ENCODE data around the gene NFIX. TPM values are rescaled to one million over a fixed set of nuclear protein-coding genes. Genes with fewer than 3 reads are reported as not detected.

The NFIX gene
- total RNA-seq, 6 experiments from 2014 or later = 20.3 to 40.0 (median 26.7) TPM

DNA sequence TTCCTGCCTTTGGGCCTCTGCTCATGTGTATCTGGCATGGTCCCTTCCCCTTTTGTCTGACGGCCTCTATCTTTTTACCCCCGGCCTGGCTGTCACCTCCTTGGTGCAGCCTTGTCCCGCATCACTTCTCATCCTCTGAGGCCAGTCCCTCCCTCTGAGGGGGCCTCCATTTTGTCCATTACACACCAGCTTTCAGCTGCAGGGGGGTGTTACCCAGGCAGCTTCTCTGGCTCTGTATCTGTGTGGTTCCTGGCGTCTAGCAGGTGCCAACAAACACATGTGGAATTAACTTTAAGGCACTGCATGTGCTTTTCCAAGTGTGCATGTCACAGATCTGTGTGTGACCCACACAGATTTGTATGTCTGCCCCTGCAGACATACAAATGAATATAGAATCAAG, 55.0 kb downstream of the NFIX start:
- no peak for ATAC-seq

GRCh38 chr19:13051557-13052165, 56.4 kb downstream of the NFIX start:
- H3K9me3 ChIP-seq = no peaks in the 10 kb centered on the region
- H3K27ac ChIP-seq = peak overlapping the region in 1 of 3 donors; percentile 69
- H3K4me3 ChIP-seq = no peak overlapping the region
- no peak for DNase-seq
- 16% methylated on average over 10 of the region's 23 CpGs for WGBS (ENCODE audit: insufficient coverage, low coverage, low lambda C conversion rate, missing lambda C conversion rate)
- ATAC-seq = peak; percentile 39 to 67 (median 53)
- intact Hi-C loops (cut with DNase I) = no loop called here
- H3K36me3 ChIP-seq = no peaks in the 10 kb centered on the region
- TF ChIP-seq POLR2A (IDR thresholded peaks at IDR 0.05) = no peak
- no peak for TF ChIP-seq CTCF (IDR thresholded peaks at IDR 0.05)
- no peaks in the 10 kb centered on the region for H3K27me3 ChIP-seq
- H3K4me1 ChIP-seq = peaks cover 0 to 18% (median 6%) of the 10 kb centered on the region in 4 donors

More for the DNA sequence above, 55.0 kb downstream of the NFIX start:
- no peaks in the 10 kb centered on the region for H3K27me3 ChIP-seq
- 67% methylated on average over 4 of the region's 4 CpGs for WGBS (ENCODE audit: insufficient coverage, low coverage, low lambda C conversion rate, missing lambda C conversion rate)
- TF ChIP-seq CTCF (IDR thresholded peaks at IDR 0.05) = no peak
- no peak for TF ChIP-seq POLR2A (IDR thresholded peaks at IDR 0.05)
- H3K36me3 ChIP-seq = no peaks in the 10 kb centered on the region
- H3K4me3 ChIP-seq = no peak overlapping the region
- peaks cover 0 to 16% (median 6%) of the 10 kb centered on the region in 4 donors for H3K4me1 ChIP-seq
- H3K9me3 ChIP-seq = no peaks in the 10 kb centered on the region
- no peak overlapping the region for H3K27ac ChIP-seq
- no peak for DNase-seq
- intact Hi-C loops (cut with DNase I) = no loop called here

DNA sequence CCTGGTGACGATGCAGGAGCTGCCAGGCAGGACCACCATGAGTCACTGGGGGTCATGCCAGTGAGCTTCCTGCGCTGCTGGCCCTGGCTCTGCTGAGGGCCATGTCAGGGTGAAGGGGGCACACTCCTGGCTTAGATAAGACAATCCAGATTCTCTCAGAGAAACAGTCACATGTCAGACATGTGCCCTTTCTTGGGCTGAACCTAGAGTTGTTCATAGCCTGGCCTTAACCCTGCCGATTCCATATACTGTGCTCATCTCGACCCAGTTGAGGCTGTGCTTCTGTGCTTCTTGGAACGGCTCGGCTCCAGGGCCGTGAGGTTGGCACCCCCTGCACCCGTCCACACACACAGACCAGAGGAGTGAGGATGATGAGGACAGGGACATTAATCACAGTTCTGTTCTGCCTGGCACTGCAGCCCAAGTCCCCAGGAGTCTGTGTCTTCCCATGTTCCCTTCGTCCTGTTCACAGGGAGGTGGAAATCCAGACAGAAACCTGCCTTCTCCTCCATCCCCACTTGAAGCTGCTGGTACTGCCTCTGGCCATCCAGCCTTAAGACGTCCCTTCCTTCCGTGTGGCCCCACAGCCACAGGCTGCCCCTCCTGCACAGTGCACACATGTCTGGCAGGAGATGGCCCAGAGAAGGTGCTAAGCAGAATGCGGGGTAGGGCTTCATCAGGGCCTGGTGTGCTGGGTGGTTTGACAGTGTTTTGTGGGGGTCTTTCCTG, 57.3 kb downstream of the NFIX start:
- WGBS (ENCODE audit: insufficient coverage, low coverage, low lambda C conversion rate, missing lambda C conversion rate) = no CpG with 5 or more reads among the region's 12 CpGs
- Histone ChIP-seq H3K27ac (peak overlapping the region in 1 of 3 donors; percentile 69), H3K36me3 (no peaks in the 10 kb centered on the region), H3K4me1 (peaks cover 0 to 27% (median 9%) of the 10 kb centered on the region in 4 donors), H3K27me3 (no peaks in the 10 kb centered on the region), H3K4me3 (no peak overlapping the region), H3K9me3 (no peaks in the 10 kb centered on the region)
- intact Hi-C loops (cut with DNase I) = no loop called here
- ATAC-seq (no peak), DNase-seq (no peak)
- no peak for TF ChIP-seq POLR2A (IDR thresholded peaks at IDR 0.05)
- no peak for TF ChIP-seq CTCF (IDR thresholded peaks at IDR 0.05)

- WGBS (ENCODE audit: insufficient coverage, low coverage, low lambda C conversion rate, missing lambda C conversion rate) = no CpG with 5 or more reads among the region's 3 CpGs
- no peak for DNase-seq
Observed at GRCh38 chr19:13053238-13053637, 58.0 kb downstream of the NFIX start.

More at GRCh38 chr19:13053238-13053637, 58.0 kb downstream of the NFIX start:
- Histone ChIP-seq H3K9me3 (no peaks in the 10 kb centered on the region), H3K27ac (peak overlapping the region in 1 of 3 donors; percentile 69), H3K4me3 (no peak overlapping the region), H3K36me3 (no peaks in the 10 kb centered on the region), H3K27me3 (no peaks in the 10 kb centered on the region), H3K4me1 (peaks cover 0 to 28% (median 9%) of the 10 kb centered on the region in 4 donors)
- intact Hi-C loops (cut with DNase I) = no loop called here
- TF ChIP-seq POLR2A (IDR thresholded peaks at IDR 0.05) (no peak), CTCF (IDR thresholded peaks at IDR 0.05) (no peak)
- peak in 1 of 4 donors; percentile 10 for ATAC-seq
